ENCODE results near the gene S100PBP. TPM values are rescaled to one million over a fixed set of nuclear protein-coding genes. Genes with fewer than 3 reads are reported as not detected.

S100PBP gene
- polyA plus RNA-seq, 1 of the 3 experiments (the other 2 are of a cell fraction) = 13.2 TPM

- POLR2A ChIA-PET = interaction anchor here (1.8 kb wide), 1 partner anchor 121 kb away, joined by 5 read pairs; the partner anchor contains the start of gene RBBP4
- CTCF ChIA-PET = interaction anchor here (1.0 to 19.0 kb wide), 10 partner anchors 9 to 370 kb away, joined by 3 to 392 read pairs (median 18); partner anchors contain the start of gene SYNC
These were observed 45.7 kb upstream of the S100PBP start for GRCh38 chr1:32771561-32772280.

More at GRCh38 chr1:32771561-32772280, 45.7 kb upstream of the S100PBP start:
- H2AFZ ChIP-seq (ENCODE audit: low read depth) = no peak overlapping the region
- H3K9me2 ChIP-seq = no peaks in the 10 kb centered on the region
- peaks cover 18 to 21% of the 10 kb centered on the region in 2 experiments for H3K36me3 ChIP-seq (replicated peaks in 1 of 2; ENCODE audit: control insufficient read depth in 1 of 2, insufficient read depth in 2 of 2, low read length in 1 of 2)
- H3K9ac ChIP-seq = no peak overlapping the region
- no peak overlapping the region for H3K4me2 ChIP-seq
- H3K4me3 ChIP-seq (ENCODE audit: low read depth in 2 of 2, low read length in 1 of 2) = no peak overlapping the region
- H4K20me1 ChIP-seq (ENCODE audit: insufficient read depth) = peaks cover 6% of the 10 kb centered on the region; the same call in 1 of the 2 replicates
- WGBS (ENCODE audit: low lambda C conversion rate) = 86% methylated on average over 2 of the region's 30 CpGs
- no peak for TF ChIP-seq CHD2 (IDR thresholded peaks at IDR 0.05; ENCODE audit: low read length, partially characterized antibody)
- TF ChIP-seq FOSL2 (IDR thresholded peaks at IDR 0.05; ENCODE audit: borderline replicate concordance, low read depth) = no peak
- no peak for TF ChIP-seq NRF1 (IDR thresholded peaks at IDR 0.05; ENCODE audit: low read depth, low read length)
- TF ChIP-seq NFIC (IDR thresholded peaks at IDR 0.05; ENCODE audit: borderline replicate concordance) = no peak
- no peak for TF ChIP-seq FOXJ3 (CRISPR knock-in tag; IDR thresholded peaks at IDR 0.05)
- no peak for TF ChIP-seq EZH2phosphoT487 (IDR thresholded peaks at IDR 0.05; ENCODE audit: borderline replicate concordance, low read depth)
- TF ChIP-seq TEAD4 (IDR thresholded peaks at IDR 0.05; ENCODE audit: borderline replicate concordance, insufficient read depth) = no peak
- no peak for TF ChIP-seq JUND (IDR thresholded peaks at IDR 0.05)
- TF ChIP-seq TAF1 (IDR thresholded peaks at IDR 0.05; ENCODE audit: borderline replicate concordance, low read depth, low read length) = no peak
- no peak for TF ChIP-seq ELF1 (IDR thresholded peaks at IDR 0.05)
- TF ChIP-seq GABPA (IDR thresholded peaks at IDR 0.05; ENCODE audit: low read depth) = no peak
- no peak for TF ChIP-seq EP300 (IDR thresholded peaks at IDR 0.05; ENCODE audit: borderline replicate concordance in 1 of 2, low read depth in 1 of 2, low read length in 1 of 2)
- TF ChIP-seq MEF2A (IDR thresholded peaks at IDR 0.05; ENCODE audit: borderline replicate concordance, low read depth) = no peak
- TF ChIP-seq IRF3 (IDR thresholded peaks at IDR 0.05; ENCODE audit: low read depth, low read length) = no peak
- TF ChIP-seq REST (IDR thresholded peaks at IDR 0.05; ENCODE audit: low read depth, low read length) = no peak
- TF ChIP-seq MAX (IDR thresholded peaks at IDR 0.05; ENCODE audit: low read depth) = no peak
- H3K79me2 ChIP-seq (ENCODE audit: insufficient read depth) = no peaks in the 10 kb centered on the region
- H3K27me3 ChIP-seq (ENCODE audit: insufficient read depth) = no peaks in the 10 kb centered on the region
- H3K9me3 ChIP-seq = no peaks in the 10 kb centered on the region
- no peak overlapping the region for H3K27ac ChIP-seq (ENCODE audit: low read depth in 2 of 2, low read length in 1 of 2)
- H3K4me1 ChIP-seq (ENCODE audit: control insufficient read depth in 1 of 2, insufficient read depth in 2 of 2, low read depth in 1 of 2, low read length in 1 of 2) = peaks cover 26 to 39% of the 10 kb centered on the region in 2 experiments
- no peak for DNase-seq
- H3F3A ChIP-seq (replicated peaks; ENCODE audit: insufficient read depth) = peaks cover 33% of the 10 kb centered on the region

Data from SK-N-SH (cell line).